Amygdala (tissue), 56 donors: Measurements from ENCODE around the gene PPP1R12A.
"Not testable (repeated sequence)": the region's sequence is repeated elsewhere in the genome, so short reads cannot be mapped to it uniquely, and the experiment has no call there.

Experiments
- DNase-seq, 56 donors: peaks; one replicate each; lab custom pipeline; 2025; lab: John Stamatoyannopoulos, UW

The PPP1R12A gene

GRCh38 chr12:79935021-79935623 lies at the start of gene PPP1R12A:
Gene PPP1R12A (minus strand): TSS chr12:79935097. CDS start chr12:79934931, 166 bp downstream.
- DNase-seq, result peak; percentile 64 to 97 (median 92)

GRCh38 chr12:79983986-79984620 lies 49.2 kb upstream of the PPP1R12A start:
- no peak for DNase-seq

GRCh38 chr12:79983492-79983891 lies 48.6 kb upstream of the PPP1R12A start:
- DNase-seq, result no peak

GRCh38 chr12:79982086-79983062 lies 47.5 kb upstream of the PPP1R12A start:
- DNase-seq, result no peak

GRCh38 chr12:79978692-79979091 lies 43.8 kb upstream of the PPP1R12A start:
- no peak for DNase-seq

GRCh38 chr12:79977856-79978460 lies 43.1 kb upstream of the PPP1R12A start:
- DNase-seq, result not testable (repeated sequence)

GRCh38 chr12:79975143-79975542 lies 40.2 kb upstream of the PPP1R12A start:
- DNase-seq, result no peak

GRCh38 chr12:79973801-79974200 lies 38.9 kb upstream of the PPP1R12A start:
- DNase-seq, result peak in 1 of 56 donors; percentile 4

- DNase-seq, result no peak
Observed at GRCh38 chr12:79964100-79964627, 29.3 kb upstream of the PPP1R12A start.

GRCh38 chr12:79961411-79961810 lies 26.5 kb upstream of the PPP1R12A start:
- no peak for DNase-seq

- DNase-seq, result peak in 19 of 56 donors; percentile 2 to 50 (median 9)
Observed at GRCh38 chr12:79959484-79959883, 24.6 kb upstream of the PPP1R12A start.

- DNase-seq, result no peak
Observed at GRCh38 chr12:79956896-79957295, 22.0 kb upstream of the PPP1R12A start.

GRCh38 chr12:79955561-79955960 lies 20.7 kb upstream of the PPP1R12A start:
- no peak for DNase-seq

- no peak for DNase-seq
Observed at GRCh38 chr12:79954037-79954610, 19.2 kb upstream of the PPP1R12A start.

GRCh38 chr12:79949098-79949497 lies 14.2 kb upstream of the PPP1R12A start:
- no peak for DNase-seq

- DNase-seq, result no peak
Observed at GRCh38 chr12:79945433-79945832, 10.5 kb upstream of the PPP1R12A start.

- DNase-seq, result no peak
Observed at GRCh38 chr12:79944565-79944964, 9.7 kb upstream of the PPP1R12A start.

- DNase-seq, result not testable (repeated sequence)
Observed at GRCh38 chr12:79942846-79943245, 7.9 kb upstream of the PPP1R12A start.

- no peak for DNase-seq
Observed at GRCh38 chr12:79939728-79940310, 4.9 kb upstream of the PPP1R12A start.

GRCh38 chr12:79938843-79939242 lies 3.9 kb upstream of the PPP1R12A start:
- DNase-seq, result no peak
